Activated CD8-positive, alpha-beta memory T cell treated with anti-CD3 and anti-CD28 coated beads, Interleukin-2, amount 50 U/mL, for 48 hours (primary cell): ENCODE measurements around the gene CACNA1F.
A peak's percentile ranks its signal among the peaks of the same experiment; 100 is the strongest.

Experiments
- DNase-seq: peaks from one replicate; pipeline ENCODE4 v3.0.0-alpha.2; 2020

The CACNA1F gene

GRCh38 chrX:49171752-49172279 is 61.3 kb downstream of the CACNA1F start, which contains the start of gene PLP2:
Gene PLP2, plus strand, starts transcription at chrX:49171898. Its CDS starts 103 bp downstream, at chrX:49172001.
- DNase-seq = peak; percentile 83

- no peak for DNase-seq
These were observed 65.4 kb downstream of the CACNA1F start for GRCh38 chrX:49167740-49168108.

GRCh38 chrX:49166914-49167739 is 66.0 kb downstream of the CACNA1F start:
- peak; percentile 81 for DNase-seq

GRCh38 chrX:49165901-49166881 is 66.9 kb downstream of the CACNA1F start:
- DNase-seq = peak; percentile 81

- no peak for DNase-seq
These were observed 68.4 kb downstream of the CACNA1F start for GRCh38 chrX:49164589-49165360.

- DNase-seq = peak; percentile 87
These were observed 69.4 kb downstream of the CACNA1F start for GRCh38 chrX:49163555-49164419.

GRCh38 chrX:49162620-49163019 is 70.5 kb downstream of the CACNA1F start, which contains the start of gene MAGIX:
Gene MAGIX, plus strand, starts transcription at chrX:49162758. Its CDS starts 132 bp downstream, at chrX:49162890.
- no peak for DNase-seq

GRCh38 chrX:49161632-49162031 is 71.5 kb downstream of the CACNA1F start:
- DNase-seq = no peak

GRCh38 chrX:49160908-49161307 is 72.2 kb downstream of the CACNA1F start:
- DNase-seq = no peak

- DNase-seq = no peak
These were observed 75.9 kb downstream of the CACNA1F start for GRCh38 chrX:49157194-49157593.

GRCh38 chrX:49155900-49156837 is 77.0 kb downstream of the CACNA1F start:
- DNase-seq = peak; percentile 88

- no peak for DNase-seq
These were observed 77.8 kb downstream of the CACNA1F start for GRCh38 chrX:49155243-49155899.
